HepG2 (cell line): ENCODE measurements around the gene P2RY11. TPM values are rescaled to one million over a fixed set of nuclear protein-coding genes. Genes with fewer than 3 reads are reported as not detected.

Experiments used
- NCOR1 ChIP-seq: fragments of 200-600 bp; sonication (generic); IDR thresholded peaks from 2 replicates; pipeline ENCODE4 v1.7.0; 2017; ENCODE audit warnings: antibody characterized with exemption, low read length, borderline replicate concordance
- NFKBIZ ChIP-seq: IDR thresholded peaks from 2 replicates; pipeline ENCODE4 v1.6.1; 2018; ENCODE audit warnings: missing genetic modification reagents, missing compliant biosample characterization
- NPAS2 ChIP-seq: sonication (generic); formaldehyde crosslinking; IDR thresholded peaks from 2 replicates; pipeline ENCODE4 v1.8.0; 2022; ENCODE audit warnings: mild to moderate bottlenecking, missing genetic modification reagents, borderline replicate concordance
- NR1H2 ChIP-seq: sonication (generic); formaldehyde crosslinking; IDR thresholded peaks from 2 replicates; pipeline ENCODE4 v1.8.1; 2022; ENCODE audit warnings: low read depth, missing genetic modification reagents, borderline replicate concordance
- RAD21 ChIP-seq: fragments of 450-650 bp; formaldehyde crosslinking; IDR thresholded peaks from 2 replicates; pipeline ENCODE4 v1.5.0; 2020; ENCODE audit warnings: mild to moderate bottlenecking
- RNF2 ChIP-seq: fragments of 450-650 bp; conservative IDR thresholded peaks from 2 replicates; pipeline ENCODE4 v1.6.1; 2016; ENCODE audit warnings: low read depth
- SATB2 ChIP-seq: sonication (generic); formaldehyde crosslinking; IDR thresholded peaks from 2 replicates; pipeline ENCODE4 v1.5.0; 2020; ENCODE audit warnings: missing genetic modification reagents
- SIX1 ChIP-seq: sonication (generic); formaldehyde crosslinking; IDR thresholded peaks from 2 replicates; pipeline ENCODE4 v1.4.0; 2020; ENCODE audit warnings: missing genetic modification reagents, borderline replicate concordance
- SOX5 ChIP-seq: IDR thresholded peaks from 2 replicates; pipeline ENCODE4 v1.6.1; 2016; ENCODE audit warnings: borderline replicate concordance
- SP5 ChIP-seq: IDR thresholded peaks from 2 replicates; pipeline ENCODE4 v1.6.1; 2016; ENCODE audit warnings: low read depth, borderline replicate concordance
- WIZ ChIP-seq: sonication (generic); formaldehyde crosslinking; IDR thresholded peaks from 2 replicates; pipeline ENCODE4 v1.5.1; 2020; ENCODE audit warnings: mild to moderate bottlenecking, missing genetic modification reagents
- ZBTB42 ChIP-seq: sonication (generic); formaldehyde crosslinking; IDR thresholded peaks from 2 replicates; pipeline ENCODE4 v1.5.0; 2020; ENCODE audit warnings: mild to moderate bottlenecking, missing genetic modification reagents
- ZC3H13 ChIP-seq: sonication (generic); formaldehyde crosslinking; IDR thresholded peaks from 2 replicates; pipeline ENCODE4 v1.8.1; 2023; ENCODE audit warnings: mild to moderate bottlenecking, missing genetic modification reagents, moderate library complexity
- ZNF136 ChIP-seq: sonication (generic); formaldehyde crosslinking; IDR thresholded peaks from 2 replicates; pipeline ENCODE4 v1.8.1; 2022; ENCODE audit warnings: low read depth, mild to moderate bottlenecking, moderate library complexity, missing genetic modification reagents
- ZNF672 ChIP-seq: sonication (generic); formaldehyde crosslinking; IDR thresholded peaks from 2 replicates; pipeline ENCODE4 v1.8.1; 2022; ENCODE audit warnings: missing genetic modification reagents
- ZNF720 ChIP-seq: sonication (generic); formaldehyde crosslinking; IDR thresholded peaks from 2 replicates; pipeline ENCODE4 v1.4.0; 2020; ENCODE audit warnings: missing genetic modification reagents
- ZNF776 ChIP-seq: sonication (generic); formaldehyde crosslinking; IDR thresholded peaks from 2 replicates; pipeline ENCODE4 v1.4.0; 2020; ENCODE audit warnings: mild to moderate bottlenecking, missing genetic modification reagents
- ZNF781 ChIP-seq: sonication (generic); formaldehyde crosslinking; IDR thresholded peaks from 2 replicates; pipeline ENCODE4 v1.5.1; 2020; ENCODE audit warnings: borderline replicate concordance, mild to moderate bottlenecking, missing genetic modification reagents; ENCODE audit errors: not compliant biosample characterization
- ZNF839 ChIP-seq: sonication (generic); formaldehyde crosslinking; IDR thresholded peaks from 2 replicates; pipeline ENCODE4 v1.4.0; 2020; ENCODE audit warnings: missing genetic modification reagents, mild to moderate bottlenecking, borderline replicate concordance
- ZNF841 ChIP-seq: sonication (generic); formaldehyde crosslinking; IDR thresholded peaks from 2 replicates; pipeline ENCODE4 v1.8.1; 2023; ENCODE audit warnings: missing genetic modification reagents, borderline replicate concordance
- polyA plus RNA-seq, 8 experiments: library from polyadenylated mRNA; depleted of rRNA in 3 of 8; stranded (reverse) in 7 of 8; unstranded in 1 of 8; fragments of >200 nt; fragmentation: Illumina TruSeq in 4 of 8; extraction: Trizol in 4 of 8; gene quantifications; 2 replicates each; pipeline versions ENCODE4 v1.2.1 to v1.2.3, GENCODE V29; 2011 to 2016; ENCODE audit warnings: low read depth in 4 of 8, missing spikeins in 1 of 8, mixed read lengths in 1 of 8; ENCODE audit not compliant: insufficient read depth in 1 of 8
- total RNA-seq, 5 experiments: library from RNA; depleted of rRNA; stranded (reverse); fragments of >200 nt; fragmentation: Illumina TruSeq; extraction: Trizol; gene quantifications; 2 replicates each; pipeline ENCODE4 v1.2.3, GENCODE V29; 2016; ENCODE audit warnings: low read depth in 1 of 5
- TF ChIP-seq, protein P1 (sequence below), 2 experiments: sonication (generic) in 1 of 2; formaldehyde crosslinking in 1 of 2; IDR thresholded peaks; 2 replicates each; pipeline versions ENCODE4 v1.5.1 to v1.6.1; 2011 to 2020; ENCODE audit warnings: borderline replicate concordance in 1 of 2, low read depth in 1 of 2, low read length in 1 of 2, mild to moderate bottlenecking in 1 of 2, missing genetic modification reagents in 1 of 2, moderate library complexity in 1 of 2
- TF ChIP-seq, protein P2 (sequence below): sonication (generic); formaldehyde crosslinking; IDR thresholded peaks from 2 replicates; pipeline ENCODE4 v1.4.0; 2020; ENCODE audit warnings: missing genetic modification reagents, borderline replicate concordance
- TF ChIP-seq, protein P3 (sequence below): IDR thresholded peaks from 2 replicates; pipeline ENCODE4 v1.6.1; 2016; ENCODE audit warnings: missing genetic modification reagents, missing compliant biosample characterization

P2RY11 gene
- total and polyA plus RNA-seq, 2 of the 13 experiments (the other 11 are each of a cell fraction or from before 2014, with no cell fraction given), result 4.0 to 7.8 TPM

DNA sequence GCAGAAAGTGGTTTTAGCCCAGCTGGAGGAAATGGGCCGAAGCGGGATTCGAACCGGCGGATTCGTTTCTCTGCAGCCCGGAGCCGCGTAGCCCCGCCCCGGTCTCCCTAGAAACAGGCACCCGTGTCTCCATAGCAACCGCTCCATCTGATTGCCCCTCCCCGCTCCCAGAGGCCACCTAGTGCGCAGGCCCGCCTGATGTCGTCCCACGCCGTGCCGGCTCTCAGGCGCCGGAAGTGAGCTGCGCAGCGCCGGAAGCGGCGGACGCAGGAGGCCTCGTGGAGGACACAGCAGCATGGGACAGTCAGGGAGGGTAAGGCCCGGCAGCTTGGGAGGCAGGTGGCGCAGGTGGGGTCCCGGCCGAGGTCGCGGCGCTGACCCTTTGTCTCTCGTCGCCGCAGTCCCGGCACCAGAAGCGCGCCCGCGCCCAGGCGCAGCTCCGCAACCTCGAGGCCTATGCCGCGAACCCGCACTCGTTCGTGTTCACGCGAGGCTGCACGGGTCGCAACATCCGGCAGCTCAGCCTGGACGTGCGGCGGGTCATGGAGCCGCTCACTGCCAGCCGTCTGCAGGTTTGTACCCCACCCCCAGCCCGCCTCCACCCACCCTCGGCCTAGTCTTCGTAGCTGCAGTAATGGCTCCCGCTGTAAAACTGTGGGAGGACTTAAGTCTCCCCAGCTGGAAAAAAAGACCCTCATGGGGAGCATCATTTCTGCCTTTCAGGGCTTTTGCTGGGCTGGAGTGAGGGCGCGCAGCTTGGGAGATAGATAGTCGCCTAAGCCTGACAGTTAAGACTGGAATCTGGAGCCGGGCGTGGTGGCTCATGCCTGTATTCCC lies 5.2 kb upstream of the P2RY11 start, which contains the start of gene PPAN (continued):
- TF ChIP-seq ZNF841 (CRISPR knock-in tag) (no peak), SIX1 (CRISPR knock-in tag) (0 out of 2 replicates have a peak, but pooled peaks have one; percentile 11), ZNF776 (CRISPR knock-in tag) (0 out of 2 replicates have a peak, but pooled peaks have one; percentile 66), ZNF672 (no peak), NFKBIZ (CRISPR knock-in tag) (peak; percentile 83), SATB2 (CRISPR knock-in tag) (0 out of 2 replicates have a peak, but pooled peaks have one; percentile 47), ZNF720 (CRISPR knock-in tag) (0 out of 2 replicates have a peak, but pooled peaks have one; percentile 47), RAD21 (CRISPR knock-in tag) (0 out of 2 replicates have a peak, but pooled peaks have one; percentile 11), NPAS2 (CRISPR knock-in tag) (no peak), ZNF781 (CRISPR knock-in tag) (peak; percentile 95), WIZ (CRISPR knock-in tag) (peak; percentile 64), ZC3H13 (0 out of 2 replicates have a peak, but pooled peaks have one; percentile 7), ZNF839 (CRISPR knock-in tag) (no peak), NR1H2 (CRISPR knock-in tag) (peak; percentile 66; the same call in 1 of the 2 replicates), RNF2 (peak; percentile 96), SOX5 (CRISPR knock-in tag) (peak; percentile 28; the same call in 1 of the 2 replicates), SP5 (CRISPR knock-in tag) (no peak), ZNF136 (CRISPR knock-in tag) (0 out of 2 replicates have a peak, but pooled peaks have one; percentile 22), NCOR1 (0 out of 2 replicates have a peak, but pooled peaks have one; percentile 8), ZBTB42 (CRISPR knock-in tag) (peak; percentile 81)
- TF ChIP-seq, protein P1, sequence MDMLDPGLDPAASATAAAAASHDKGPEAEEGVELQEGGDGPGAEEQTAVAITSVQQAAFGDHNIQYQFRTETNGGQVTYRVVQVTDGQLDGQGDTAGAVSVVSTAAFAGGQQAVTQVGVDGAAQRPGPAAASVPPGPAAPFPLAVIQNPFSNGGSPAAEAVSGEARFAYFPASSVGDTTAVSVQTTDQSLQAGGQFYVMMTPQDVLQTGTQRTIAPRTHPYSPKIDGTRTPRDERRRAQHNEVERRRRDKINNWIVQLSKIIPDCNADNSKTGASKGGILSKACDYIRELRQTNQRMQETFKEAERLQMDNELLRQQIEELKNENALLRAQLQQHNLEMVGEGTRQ (IDR thresholded peaks at IDR 0.05; ENCODE audit: low read depth, low read length), result no peak
- TF ChIP-seq, protein P1 (CRISPR knock-in tag; IDR thresholded peaks at IDR 0.05; ENCODE audit: borderline replicate concordance), result no peak
- TF ChIP-seq, protein P2, sequence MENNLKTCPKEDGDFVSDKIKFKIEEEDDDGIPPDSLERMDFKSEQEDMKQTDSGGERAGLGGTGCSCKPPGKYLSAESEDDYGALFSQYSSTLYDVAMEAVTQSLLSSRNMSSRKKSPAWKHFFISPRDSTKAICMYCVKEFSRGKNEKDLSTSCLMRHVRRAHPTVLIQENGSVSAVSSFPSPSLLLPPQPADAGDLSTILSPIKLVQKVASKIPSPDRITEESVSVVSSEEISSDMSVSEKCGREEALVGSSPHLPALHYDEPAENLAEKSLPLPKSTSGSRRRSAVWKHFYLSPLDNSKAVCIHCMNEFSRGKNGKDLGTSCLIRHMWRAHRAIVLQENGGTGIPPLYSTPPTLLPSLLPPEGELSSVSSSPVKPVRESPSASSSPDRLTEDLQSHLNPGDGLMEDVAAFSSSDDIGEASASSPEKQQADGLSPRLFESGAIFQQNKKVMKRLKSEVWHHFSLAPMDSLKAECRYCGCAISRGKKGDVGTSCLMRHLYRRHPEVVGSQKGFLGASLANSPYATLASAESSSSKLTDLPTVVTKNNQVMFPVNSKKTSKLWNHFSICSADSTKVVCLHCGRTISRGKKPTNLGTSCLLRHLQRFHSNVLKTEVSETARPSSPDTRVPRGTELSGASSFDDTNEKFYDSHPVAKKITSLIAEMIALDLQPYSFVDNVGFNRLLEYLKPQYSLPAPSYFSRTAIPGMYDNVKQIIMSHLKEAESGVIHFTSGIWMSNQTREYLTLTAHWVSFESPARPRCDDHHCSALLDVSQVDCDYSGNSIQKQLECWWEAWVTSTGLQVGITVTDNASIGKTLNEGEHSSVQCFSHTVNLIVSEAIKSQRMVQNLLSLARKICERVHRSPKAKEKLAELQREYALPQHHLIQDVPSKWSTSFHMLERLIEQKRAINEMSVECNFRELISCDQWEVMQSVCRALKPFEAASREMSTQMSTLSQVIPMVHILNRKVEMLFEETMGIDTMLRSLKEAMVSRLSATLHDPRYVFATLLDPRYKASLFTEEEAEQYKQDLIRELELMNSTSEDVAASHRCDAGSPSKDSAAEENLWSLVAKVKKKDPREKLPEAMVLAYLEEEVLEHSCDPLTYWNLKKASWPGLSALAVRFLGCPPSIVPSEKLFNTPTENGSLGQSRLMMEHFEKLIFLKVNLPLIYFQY (CRISPR knock-in tag), result peak; percentile 59; the same call in 1 of the 2 replicates
- TF ChIP-seq, protein P3, sequence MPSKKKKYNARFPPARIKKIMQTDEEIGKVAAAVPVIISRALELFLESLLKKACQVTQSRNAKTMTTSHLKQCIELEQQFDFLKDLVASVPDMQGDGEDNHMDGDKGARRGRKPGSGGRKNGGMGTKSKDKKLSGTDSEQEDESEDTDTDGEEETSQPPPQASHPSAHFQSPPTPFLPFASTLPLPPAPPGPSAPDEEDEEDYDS (CRISPR knock-in tag), result peak; percentile 42
